Measurements from ENCODE around the gene SCP2.

Gene SCP2

DNA sequence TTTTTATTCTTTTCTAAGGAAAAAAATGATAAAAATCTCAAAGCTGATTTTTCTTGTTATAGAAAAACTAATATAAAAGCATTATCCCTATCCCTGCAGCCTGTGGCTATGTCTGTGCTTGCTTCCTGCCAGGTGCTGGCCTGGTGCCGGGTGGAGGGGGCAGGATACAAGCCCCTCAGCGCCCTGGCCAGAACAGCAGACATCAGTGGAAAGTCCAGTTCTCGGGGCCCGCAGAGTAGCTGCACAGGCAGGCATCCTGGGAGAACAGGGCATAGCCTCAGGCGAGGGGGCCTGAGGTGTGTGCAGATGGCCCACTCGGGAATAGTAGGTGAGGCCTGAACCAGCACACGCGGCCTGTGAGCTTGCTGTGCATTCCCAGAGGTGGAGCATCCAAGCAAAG, 158.3 kb downstream of the SCP2 start:
- no peak for DNase-seq

DNA sequence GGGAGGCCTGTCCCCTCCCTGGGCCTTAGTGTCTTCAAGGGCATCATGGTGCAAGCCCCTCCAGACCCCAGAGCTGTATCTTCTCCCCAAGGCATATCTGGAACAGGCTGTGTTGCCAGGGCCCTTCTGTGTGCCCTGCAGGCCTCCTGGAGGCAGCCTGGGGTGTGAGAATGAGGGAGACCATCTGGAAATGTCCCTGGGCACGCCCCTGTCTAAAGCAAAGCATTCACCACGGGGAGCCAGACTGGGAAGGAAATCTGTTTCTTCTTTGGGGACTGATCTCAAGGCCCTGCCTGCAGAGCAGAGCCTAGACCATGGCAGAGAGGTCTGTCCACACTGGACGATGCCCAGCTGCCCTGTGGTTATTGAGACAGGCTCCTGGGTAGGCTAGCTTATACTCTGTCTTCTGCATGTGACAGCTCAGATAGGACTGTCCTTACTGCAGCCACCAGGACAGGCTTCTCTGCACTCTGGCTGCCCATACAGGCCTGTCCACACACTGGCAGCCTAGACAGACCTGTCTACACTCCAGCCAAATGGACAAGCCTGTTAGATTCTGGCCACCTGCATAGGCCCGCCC, 159.5 kb downstream of the SCP2 start:
- DNase-seq: no peak

DNA sequence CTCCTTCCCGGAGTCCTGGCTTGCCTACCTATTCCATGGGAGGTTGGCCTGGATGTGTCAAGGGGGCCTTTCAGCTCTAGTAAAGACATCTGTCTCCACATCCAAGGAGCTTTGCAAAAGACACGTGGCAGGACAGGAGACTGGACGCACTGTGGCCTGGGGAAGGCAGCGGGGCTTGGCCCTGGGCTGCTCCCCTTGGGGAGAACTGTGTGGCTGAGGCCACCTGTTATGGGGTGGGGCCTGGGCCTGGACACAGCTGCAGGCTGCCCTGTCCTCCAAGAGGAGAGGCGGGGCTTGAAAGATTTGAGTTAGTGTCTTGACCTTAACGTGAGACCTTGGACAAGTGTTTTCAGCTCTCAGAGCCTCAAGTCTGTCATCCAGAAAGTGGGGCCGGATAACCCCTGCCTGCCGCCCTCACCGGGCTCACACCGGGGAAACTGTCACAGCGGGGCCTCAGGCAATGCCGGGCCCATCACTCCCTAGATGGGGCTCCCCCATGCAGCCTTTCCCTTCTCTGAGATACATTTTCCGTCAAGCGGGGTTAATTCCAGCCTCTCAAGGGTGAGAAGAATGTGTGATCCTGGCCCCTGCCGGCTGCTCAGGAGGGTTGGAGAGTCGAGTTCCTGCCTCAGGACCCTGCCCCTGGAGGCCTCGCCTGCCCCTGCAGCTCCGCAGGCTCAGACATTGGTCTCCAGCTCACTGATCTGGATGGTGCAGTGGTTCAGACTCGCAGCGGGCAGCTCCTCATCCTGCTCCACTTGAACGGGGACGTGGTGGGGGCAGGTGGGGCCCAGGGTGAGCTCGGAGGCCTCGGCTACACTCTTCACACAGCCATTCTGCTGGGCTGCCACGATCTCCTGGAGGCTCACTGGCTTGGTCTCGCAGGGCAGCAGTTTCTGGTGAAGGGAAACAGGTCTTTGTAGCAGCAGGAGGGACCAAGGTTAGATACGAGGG, 160.5 kb downstream of the SCP2 start:
- no peak for DNase-seq

DNA sequence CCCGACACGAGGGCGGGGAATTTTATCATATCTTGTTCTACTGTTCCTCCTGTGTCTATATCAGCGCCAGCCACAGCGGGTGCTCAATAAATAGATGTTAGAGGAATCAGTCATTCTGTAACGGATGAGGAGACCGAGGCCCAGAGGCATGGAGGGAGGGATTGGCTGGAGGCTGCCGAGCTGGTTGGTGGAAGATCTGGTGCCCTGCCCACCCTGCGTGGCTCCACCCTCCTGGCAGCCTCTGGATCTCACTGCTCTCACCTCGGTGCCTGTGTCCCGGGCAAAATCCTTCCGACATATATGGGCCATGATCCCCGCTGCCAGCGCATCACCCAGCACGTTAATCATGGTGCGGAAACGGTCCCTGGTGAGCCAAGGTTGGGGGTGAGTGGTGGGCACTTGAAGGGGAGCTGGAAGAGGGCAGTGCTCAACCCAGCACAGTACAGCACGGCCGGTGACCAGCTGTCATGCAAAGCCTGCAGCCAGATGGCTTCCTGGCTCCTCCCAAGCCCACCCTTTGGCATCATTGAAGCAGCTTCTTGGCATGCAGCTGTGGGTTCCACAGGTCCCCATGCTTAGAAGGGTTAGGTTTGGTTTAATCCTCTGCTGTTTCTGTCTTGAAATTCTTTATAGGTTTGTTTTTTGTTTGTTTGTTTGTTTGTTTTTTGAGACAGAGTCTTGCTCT, 161.7 kb downstream of the SCP2 start:
- DNase-seq: no peak

DNA sequence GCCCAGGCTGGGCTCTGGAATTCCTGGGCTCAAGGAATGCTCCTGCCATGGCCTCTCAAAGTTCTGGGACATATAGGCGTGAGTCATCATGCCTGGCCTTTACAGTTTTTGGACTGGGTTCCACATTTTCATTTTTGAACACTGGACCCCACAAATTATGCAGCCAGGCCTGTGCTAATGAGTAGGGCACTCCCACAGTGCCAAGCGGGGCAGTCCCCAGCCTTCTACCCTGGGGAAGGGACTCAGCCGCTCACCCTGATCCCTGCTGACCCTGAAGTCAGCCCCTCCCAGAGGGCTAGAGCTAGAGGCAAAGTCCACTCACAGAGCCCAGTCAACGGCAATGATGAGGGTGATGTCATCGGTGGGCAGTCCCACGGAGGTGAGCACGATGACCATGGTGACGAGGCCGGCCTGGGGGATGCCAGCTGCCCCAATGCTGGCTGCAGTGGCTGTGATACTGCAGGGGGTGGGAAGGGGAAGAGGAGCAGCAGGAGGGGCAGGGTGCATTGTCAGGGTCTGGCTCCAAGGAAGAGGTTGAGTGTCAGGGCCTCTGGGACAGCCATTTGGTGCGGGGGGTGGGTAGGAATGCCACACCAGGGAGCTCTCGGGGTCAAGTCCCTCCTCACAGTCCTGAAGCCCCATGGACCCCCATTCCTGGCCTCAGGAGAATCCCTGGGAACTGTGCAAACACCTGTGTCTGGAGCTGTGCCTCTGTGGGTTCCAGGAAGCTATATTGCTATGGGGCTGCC, 162.6 kb downstream of the SCP2 start:
- DNase-seq: no peak

DNA sequence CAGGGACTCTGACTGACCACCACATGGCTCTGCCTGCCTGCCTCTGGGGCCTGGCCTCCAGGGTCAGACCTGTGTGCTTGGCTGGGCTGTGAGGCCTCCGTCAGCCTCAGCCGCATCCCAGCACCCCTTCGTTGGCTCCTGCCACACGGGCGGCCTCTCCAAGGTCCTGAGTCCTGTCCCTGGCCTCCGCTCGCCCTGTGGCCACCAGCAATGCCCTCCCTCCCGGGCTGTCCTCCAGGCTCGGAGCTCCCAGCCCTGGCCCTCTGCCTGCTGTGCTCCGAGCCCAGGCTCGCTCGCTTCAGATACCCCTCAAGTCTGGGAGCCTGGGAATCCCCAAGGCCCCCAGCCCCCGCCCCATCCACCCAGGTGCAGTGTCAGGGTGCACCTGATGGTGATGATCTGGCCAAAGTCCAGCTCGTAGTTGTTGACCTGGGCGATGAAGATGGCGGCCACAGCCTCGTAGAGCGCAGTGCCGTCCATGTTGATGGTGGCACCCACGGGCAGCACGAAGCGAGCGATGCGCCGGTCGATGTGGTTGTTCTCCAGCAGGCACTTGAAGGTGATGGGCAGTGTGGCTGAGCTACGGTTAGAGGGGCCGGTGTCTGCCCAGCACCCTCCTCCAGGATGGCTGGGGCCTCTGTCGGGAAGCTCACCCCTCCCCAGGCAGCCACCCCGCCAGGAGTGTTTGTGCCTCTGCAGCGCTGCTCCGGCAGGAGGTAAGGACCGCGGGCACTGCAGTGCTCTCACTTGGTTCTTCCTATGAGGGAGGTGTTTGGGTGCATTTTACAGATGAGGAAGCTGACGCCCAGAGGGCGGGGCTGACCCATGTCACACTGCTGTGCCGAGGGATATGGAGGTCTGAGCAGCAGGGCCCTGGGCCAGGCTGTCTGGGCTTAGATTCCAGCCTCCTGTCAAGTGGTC, 163.4 kb downstream of the SCP2 start:
- DNase-seq: no peak

DNA sequence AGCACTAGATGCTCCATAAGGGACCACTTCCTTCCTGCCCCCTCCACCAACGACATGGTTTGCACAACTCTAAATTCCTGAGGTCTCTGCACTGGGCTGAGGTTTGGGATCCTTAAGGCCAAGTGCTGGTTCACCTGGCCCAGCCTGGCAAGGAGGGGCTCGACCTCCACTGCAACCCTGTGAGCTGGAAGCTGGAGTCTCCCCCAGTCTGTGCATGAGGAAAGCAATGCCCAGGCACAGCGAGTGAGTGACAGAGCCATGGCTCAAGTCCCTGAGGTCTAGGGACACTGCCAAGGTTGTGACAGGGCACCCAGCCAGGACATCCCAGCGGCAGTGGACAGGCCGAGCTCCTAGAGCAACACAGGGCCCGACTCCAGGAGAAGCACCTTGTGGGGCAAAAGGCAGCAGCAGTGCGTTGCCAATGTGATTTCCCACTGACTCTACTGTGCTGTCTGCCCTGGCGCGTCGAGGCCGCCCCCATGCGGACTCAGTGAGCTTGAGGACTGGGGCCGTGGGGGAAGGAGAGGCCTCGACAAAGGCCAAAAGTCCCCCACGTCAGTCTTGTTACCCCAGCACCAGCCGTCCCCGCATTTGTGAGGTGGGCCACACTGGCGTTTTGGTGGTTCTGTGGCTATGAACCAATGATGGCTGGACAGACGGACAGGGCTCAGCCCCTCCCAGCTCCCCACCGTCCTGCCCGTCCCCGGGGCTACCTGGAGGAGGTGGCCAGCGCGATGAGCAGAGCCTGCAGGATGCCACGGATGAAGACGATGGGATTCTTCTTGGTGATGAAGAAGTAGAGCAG, 165.0 kb downstream of the SCP2 start:
- DNase-seq: no peak

DNA sequence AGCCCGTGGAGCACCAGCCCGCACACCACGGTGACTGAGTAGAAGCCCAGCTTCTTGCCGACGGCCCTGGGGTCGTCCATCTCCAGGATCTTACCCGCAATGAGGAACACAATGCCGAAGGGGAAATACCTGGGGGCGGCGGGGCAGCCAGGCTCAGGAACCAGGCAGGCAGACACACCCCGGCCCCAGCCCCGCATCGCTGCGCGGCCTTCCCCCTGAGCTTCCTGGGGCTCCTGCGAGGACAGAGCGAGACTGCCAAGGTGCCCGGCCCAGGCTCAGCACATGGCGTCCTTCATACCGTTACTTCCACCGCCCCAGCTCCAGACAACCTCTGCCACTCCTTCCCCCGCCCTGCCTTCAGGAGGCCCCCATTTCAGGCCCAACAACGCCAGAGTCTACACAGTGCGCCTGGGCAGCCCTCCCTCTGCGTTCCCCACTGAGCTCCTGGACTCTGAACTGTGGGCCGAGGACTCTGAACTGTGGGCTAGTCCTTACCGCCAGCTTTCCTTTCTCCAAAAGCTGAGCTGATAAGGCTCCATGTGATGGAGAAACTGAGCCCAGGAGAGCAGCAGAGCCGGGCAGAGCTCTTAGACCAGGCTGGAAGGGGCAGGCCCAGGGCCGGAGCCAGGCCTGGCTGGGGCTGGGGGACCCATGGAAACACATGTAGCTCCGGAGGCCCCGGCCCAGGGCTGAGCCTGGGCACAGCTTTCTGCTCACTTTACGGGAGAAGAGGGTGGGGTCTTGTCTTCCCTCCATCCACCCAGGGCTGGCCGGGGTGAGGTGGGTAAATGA, 165.8 kb downstream of the SCP2 start:
- no peak for DNase-seq

DNA sequence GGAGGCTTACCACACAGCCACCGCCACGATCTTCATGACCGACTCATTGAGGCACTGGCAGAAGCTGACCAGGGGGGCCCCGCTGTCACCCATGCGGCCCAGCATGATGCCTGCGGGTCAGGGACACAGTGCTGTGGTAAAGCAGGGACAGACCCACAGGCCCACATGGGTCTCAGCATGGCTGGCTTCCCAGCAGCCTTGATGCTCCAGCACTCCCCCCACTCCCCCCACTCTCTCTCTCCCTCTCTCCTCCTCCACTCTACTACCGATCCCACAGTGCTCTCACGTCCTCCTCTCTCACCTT, 166.3 kb downstream of the SCP2 start:
- no peak for DNase-seq

DNA sequence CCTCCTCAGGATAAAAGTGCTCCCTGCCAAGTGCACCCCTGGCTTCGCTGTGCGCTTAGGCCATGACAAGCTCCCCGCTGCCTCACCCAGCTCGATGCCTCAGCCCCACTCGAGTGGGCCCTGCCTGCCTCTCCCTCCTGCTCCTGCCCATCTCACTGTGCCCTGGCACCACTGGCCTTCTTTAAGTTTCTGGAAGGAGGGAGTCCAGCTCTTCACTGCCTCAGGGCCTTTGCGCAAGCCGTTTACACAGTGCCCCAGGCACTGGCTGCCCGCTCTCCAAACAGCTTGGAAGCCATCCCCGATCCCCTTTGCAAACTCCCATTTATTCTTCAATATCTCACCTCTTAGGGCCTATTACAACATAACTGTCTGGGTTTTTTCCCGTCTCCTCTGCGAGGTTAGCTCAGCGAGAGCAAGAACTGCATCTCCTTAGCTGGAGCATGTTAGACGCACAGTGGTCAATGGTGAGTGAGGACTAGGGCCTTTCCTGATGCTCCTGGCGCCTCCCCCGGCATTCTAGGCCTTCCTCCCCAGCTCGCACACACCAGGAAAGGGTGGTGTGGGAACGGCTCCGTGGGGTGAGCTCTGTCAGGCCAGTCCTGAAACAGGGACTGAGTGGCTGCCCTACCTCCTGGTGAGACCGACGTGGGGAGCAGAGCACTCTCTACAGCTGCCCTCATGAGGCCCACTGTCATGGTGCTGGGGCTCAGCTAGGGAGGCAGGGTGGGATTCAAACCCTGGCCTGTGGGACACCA, 166.9 kb downstream of the SCP2 start:
- no peak for DNase-seq

DNA sequence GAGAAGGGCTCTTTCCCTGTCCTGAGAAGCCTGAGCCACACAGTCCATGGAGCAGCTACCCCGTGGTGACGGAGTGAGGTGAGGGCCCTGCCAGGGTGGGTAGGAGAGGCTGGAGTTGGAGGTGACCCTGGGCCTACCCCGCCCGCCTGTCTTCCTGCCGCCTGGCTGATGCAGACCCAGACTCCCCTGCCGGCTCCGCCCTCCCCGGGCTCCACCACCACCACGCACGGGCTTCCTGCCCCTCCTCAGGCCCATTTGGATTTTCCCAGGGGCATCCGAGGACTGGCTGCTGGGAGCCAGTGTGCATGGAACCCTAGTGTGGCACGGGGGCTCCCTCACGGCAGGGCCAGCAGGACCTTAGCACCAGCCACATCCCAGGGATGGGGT, 167.4 kb downstream of the SCP2 start:
- DNase-seq: no peak

Data from NCI-H510A treated with DMSO at 0.1 percent for 48 hours (cell line).